Heart left ventricle (tissue), 16 donors: ENCODE results near the gene RPA1. TPM values are rescaled to one million over a fixed set of nuclear protein-coding genes. Genes with fewer than 3 reads are reported as not detected.

Experiments
- ATAC-seq, 4 donors: fragments of 200-7000 bp; cut with Tn5 transposase; one replicate each; pipeline ENCODE4 v1.9.1; 2020 to 2022; ENCODE audit warnings: moderate library complexity in 4 of 4, mild to moderate bottlenecking in 3 of 4, moderate number of reproducible peaks in 1 of 4
- DNase-seq, 5 donors: peaks; one replicate each; pipeline ENCODE4 v3.0.0-alpha.2; 2020
- H3K27ac ChIP-seq, 12 donors: fragments of 200-600 bp; sonication (generic) in 4 of 12; one replicate each; pipeline versions ENCODE4 v1.5.0 to v1.8.0; 2016 to 2022; ENCODE audit warnings: mild to moderate bottlenecking in 2 of 12
- H3K27me3 ChIP-seq, 9 donors: fragments of 200-600 bp; sonication (generic) in 2 of 9; one replicate each; pipeline versions ENCODE4 v1.5.1 to v1.8.0; 2016 to 2022; ENCODE audit warnings: mild to moderate bottlenecking in 3 of 9
- H3K36me3 ChIP-seq, 9 donors: fragments of 200-600 bp; sonication (generic) in 2 of 9; one replicate each; pipeline versions ENCODE4 v1.5.0 to v1.8.0; 2018 to 2022; ENCODE audit warnings: mild to moderate bottlenecking in 2 of 9
- H3K4me1 ChIP-seq, 12 donors: fragments of 200-600 bp; sonication (generic) in 4 of 12; one replicate each; pipeline versions ENCODE4 v1.5.0 to v1.8.0; 2016 to 2022; ENCODE audit warnings: mild to moderate bottlenecking in 3 of 12
- H3K4me3 ChIP-seq, 12 donors: fragments of 200-600 bp; sonication (generic) in 4 of 12; one replicate each; pipeline versions ENCODE4 v1.5.0 to v1.8.0; 2017 to 2022; ENCODE audit warnings: mild to moderate bottlenecking in 9 of 12, moderate library complexity in 4 of 12
- H3K9me3 ChIP-seq, 12 donors: fragments of 200-600 bp; sonication (generic) in 4 of 12; one replicate each; pipeline versions ENCODE4 v1.5.0 to v1.8.0; 2016 to 2022; ENCODE audit warnings: mild to moderate bottlenecking in 1 of 12
- CTCF ChIP-seq, 12 donors: fragments of 200-600 bp; sonication (generic) in 4 of 12; IDR thresholded peaks; one replicate each; pipeline versions ENCODE4 v1.5.0 to v1.8.0; 2018 to 2022; ENCODE audit warnings: antibody characterized with exemption in 12 of 12, mild to moderate bottlenecking in 5 of 12
- POLR2A ChIP-seq, 2 donors: fragments of 450-650 bp; IDR thresholded peaks; one replicate each; pipeline ENCODE4 v1.6.1; 2017; ENCODE audit warnings: antibody characterized with exemption in 2 of 2, mild to moderate bottlenecking in 2 of 2, moderate library complexity in 2 of 2
- WGBS, 4 donors: extraction: QIAGEN DNeasy Blood & Tissue Kit in 2 of 4; methylation state at CpG; one replicate each; pipeline versions ENCODE4 v1.1.5 to v1.1.7; 2013 to 2018; 5-methylcytosine and 5-hydroxymethylcytosine counted together
- intact Hi-C, 10 donors: fragments of 100-400 bp; cut with DNase I; formaldehyde crosslinking; loops; one replicate each; pipeline versions ENCODE4 v1.11.1 to v1.14.2; 2022
- polyA plus RNA-seq, 2 donors: library from polyadenylated mRNA; stranded (reverse); fragments of 200-250 nt; gene quantifications; one replicate each; pipeline ENCODE4 v1.2.3, GENCODE V29; 2013
- total RNA-seq, 9 donors: library from RNA; depleted of rRNA in 2 of 9; stranded (reverse); fragments of >200 nt in 2 of 9; fragmentation: NEBNext Ultra II Directional in 3 of 9; extraction: Animal tissue kit (Norgen Biotek cat#: 25700) in 3 of 9; gene quantifications; one replicate each; pipeline versions ENCODE4 v1.1.0 to v1.2.4, GENCODE V29; 2016 to 2023
- donor health status: ischemic (EF 13 %, LVEDD 7.1; RV severe dilation, severe dysfunction).
- donor health status: healthy with polysubstance abuse.
- donor health status: DM: no; HTN: yes; CAD: no.
- donor health status: DM: no; HTN: no; CAD: no.
- donor health status: ischemic (EF 25% LVEDD 6.9; RV normal size, moderate dysfunction).
- donor health status: ischemic (EF 25% LVEDD 5.7; RV mildly dilated, moderate dysfunction).
- donor health status: healthy.
- donor health status: DM: yes; HTN: yes; CAD: no.
- donor health status: ischemic (EF 35%, LVEDD 5.7; RV mildly dilated, moderate dysfunction).
- donor health status: nonischemic (EF 11% LVEDD 7.7; RV severe dilation, severe dysfunction).
- donor health status: DM: yes; HTN: yes; CAD: no.
- donor health status: PGD.
- donor health status: ischemic (EF 29% LVEDD 5.4; RV normal size, mild dysfunction).
- donor health status: nonischemic (EF 23%, LVEDD 6.1; RV moderate dilation, normal function).

The RPA1 gene
- total and polyA plus RNA-seq, 11 donors: 10.4 to 87.4 (median 57.3) TPM

- intact Hi-C loops: loop anchor here (1.0 to 10.0 kb wide), 10 partner anchors 117 to 376 kb away; partner anchors contain the start of genes OVCA2 (in 3 of the 10), RTN4RL1 (in 1 of the 10) and WDR81 (in 1 of the 10)
- 4 to 6% (median 5%) methylated on average over 13 to 22 of the region's 22 CpGs for WGBS, 4 donors
- H3K4me1 ChIP-seq: peaks cover 0 to 28% (median 10%) of the 10 kb centered on the region in 12 donors
- DNase-seq (peak in 4 of 5 donors; percentile 52 to 65 (median 59)), ATAC-seq (peak; percentile 63 to 86 (median 84))
- H3K4me3 ChIP-seq: peak overlapping the region in 8 of 12 donors; percentile 20 to 46 (median 30)
- H3K27me3 ChIP-seq: peaks cover 0 to 52% (median 15%) of the 10 kb centered on the region in 9 donors
- TF ChIP-seq POLR2A (IDR thresholded peaks at IDR 0.05) (no peak), CTCF (IDR thresholded peaks at IDR 0.05) (peak; percentile 47 to 86 (median 75))
- no peak overlapping the region for H3K27ac ChIP-seq
- H3K36me3 ChIP-seq: no peaks in the 10 kb centered on the region
- no peaks in the 10 kb centered on the region for H3K9me3 ChIP-seq
Observed at GRCh38 chr17:1908699-1909309, 79.0 kb downstream of the RPA1 start.

GRCh38 chr17:1909985-1910384 is 80.2 kb downstream of the RPA1 start:
- 75 to 85% (median 81%) methylated on average over 3 of the region's 3 CpGs for WGBS, 4 donors
- no peaks in the 10 kb centered on the region for H3K9me3 ChIP-seq
- H3K4me1 ChIP-seq: peaks cover 0 to 21% (median 10%) of the 10 kb centered on the region in 12 donors
- peaks cover 0 to 53% (median 15%) of the 10 kb centered on the region in 9 donors for H3K27me3 ChIP-seq
- no peaks in the 10 kb centered on the region for H3K36me3 ChIP-seq
- H3K4me3 ChIP-seq: no peak overlapping the region
- no peak for ATAC-seq
- intact Hi-C loops: loop anchor here in 9 of 10 donors (2.0 to 10.0 kb wide), 10 partner anchors 115 to 375 kb away; partner anchors contain the start of genes OVCA2 (in 3 of the 9), RTN4RL1 (in 2 of the 9) and WDR81 (in 1 of the 9)
- H3K27ac ChIP-seq: no peak overlapping the region
- DNase-seq: no peak
- TF ChIP-seq POLR2A (IDR thresholded peaks at IDR 0.05) (no peak), CTCF (IDR thresholded peaks at IDR 0.05) (no peak)

- DNase-seq (peak in 1 of 5 donors; percentile 2), ATAC-seq (no peak)
- WGBS, 4 donors: 52 to 71% (median 66%) methylated on average over 7 of the region's 7 CpGs
- Histone ChIP-seq H3K9me3 (no peaks in the 10 kb centered on the region), H3K4me1 (peaks cover 0 to 15% (median 8%) of the 10 kb centered on the region in 12 donors), H3K4me3 (no peak overlapping the region), H3K36me3 (no peaks in the 10 kb centered on the region), H3K27ac (no peak overlapping the region), H3K27me3 (peaks cover 0 to 41% (median 14%) of the 10 kb centered on the region in 9 donors)
- intact Hi-C loops: no loop called here
- TF ChIP-seq POLR2A (IDR thresholded peaks at IDR 0.05): no peak
- TF ChIP-seq CTCF (IDR thresholded peaks at IDR 0.05): no peak
Observed at GRCh38 chr17:1912146-1912545, 82.3 kb downstream of the RPA1 start.

GRCh38 chr17:1913702-1914101 is 83.9 kb downstream of the RPA1 start:
- H3K36me3 ChIP-seq: no peaks in the 10 kb centered on the region
- peaks cover 0 to 5% (median 0%) of the 10 kb centered on the region in 12 donors for H3K4me1 ChIP-seq
- no peak overlapping the region for H3K27ac ChIP-seq
- TF ChIP-seq CTCF (IDR thresholded peaks at IDR 0.05) (no peak), POLR2A (IDR thresholded peaks at IDR 0.05) (no peak)
- ATAC-seq: no peak
- WGBS, 4 donors: 88 to 93% (median 89%) methylated on average over 14 of the region's 14 CpGs
- intact Hi-C loops: no loop called here
- no peak for DNase-seq
- no peak overlapping the region for H3K4me3 ChIP-seq
- H3K9me3 ChIP-seq: no peaks in the 10 kb centered on the region
- peaks cover 0 to 26% (median 6%) of the 10 kb centered on the region in 9 donors for H3K27me3 ChIP-seq
